Smooth muscle cell (in vitro differentiated cells): ENCODE results near the gene AIF1. TPM values are rescaled to one million over a fixed set of nuclear protein-coding genes. Genes with fewer than 3 reads are reported as not detected.

Experiments
- DNase-seq: peaks from one replicate; lab custom pipeline; 2025; ENCODE audit not compliant: unreplicated experiment; lab: John Stamatoyannopoulos, UW
- H2AFZ ChIP-seq: fragments of 200-600 bp; sonication (generic); 2 replicates; pipeline ENCODE4 v1.6.0; 2016; ENCODE audit warnings: antibody characterized with exemption, low read depth, mild to moderate bottlenecking
- H3F3A ChIP-seq: fragments of 200-600 bp; sonication (generic); 2 replicates; pipeline ENCODE4 v1.6.0; 2017; ENCODE audit warnings: antibody characterized with exemption, low read depth
- H3K27ac ChIP-seq: fragments of 200-600 bp; sonication (generic); 2 replicates; pipeline ENCODE4 v1.5.1; 2016; ENCODE audit warnings: low read depth, mild to moderate bottlenecking
- H3K27me3 ChIP-seq: fragments of 200-600 bp; sonication (generic); 2 replicates; pipeline ENCODE4 v1.6.1; 2016; ENCODE audit warnings: low read depth, mild to moderate bottlenecking
- H3K36me3 ChIP-seq: fragments of 200-600 bp; sonication (generic); 2 replicates; pipeline ENCODE4 v1.5.1; 2016; ENCODE audit warnings: low read depth
- H3K4me1 ChIP-seq: fragments of 200-600 bp; sonication (generic); 2 replicates; pipeline ENCODE4 v1.5.1; 2016; ENCODE audit warnings: low read depth
- H3K4me2 ChIP-seq: fragments of 200-600 bp; sonication (generic); 2 replicates; pipeline ENCODE4 v1.6.0; 2016; ENCODE audit warnings: mild to moderate bottlenecking
- H3K4me3 ChIP-seq: fragments of 200-600 bp; sonication (generic); 2 replicates; pipeline ENCODE4 v1.5.1; 2016; ENCODE audit warnings: mild to moderate bottlenecking
- H3K79me2 ChIP-seq: fragments of 200-600 bp; sonication (generic); 2 replicates; pipeline ENCODE4 v1.6.0; 2016; ENCODE audit warnings: low read depth, mild to moderate bottlenecking
- H3K9ac ChIP-seq: fragments of 200-600 bp; sonication (generic); 2 replicates; pipeline ENCODE4 v1.6.0; 2016; ENCODE audit warnings: low read depth
- H3K9me3 ChIP-seq: fragments of 200-600 bp; sonication (generic); replicated peaks from 2 replicates; pipeline ENCODE4 v1.5.1; 2016; ENCODE audit warnings: low read depth
- H4K20me1 ChIP-seq: fragments of 200-600 bp; sonication (generic); 2 replicates; pipeline ENCODE4 v1.6.0; 2016; ENCODE audit warnings: low read depth
- WGBS: methylation state at CpG from one replicate; pipeline ENCODE4 v1.1.7; 2016; ENCODE audit warnings: low lambda C conversion rate; 5-methylcytosine and 5-hydroxymethylcytosine counted together
- polyA plus RNA-seq: library from polyadenylated mRNA; unstranded; fragments of >200 nt; fragmentation: Nextera tagmentation; extraction: Ambion mirVana; gene quantifications from 2 replicates; pipeline ENCODE4 v1.2.1, GENCODE V29; 2016
- total RNA-seq: library from RNA; depleted of rRNA; stranded (reverse); fragments of >200 nt; gene quantifications from 2 replicates; pipeline ENCODE4 v1.2.3, GENCODE V29; 2014
- TF ChIP-seq, protein P1 (sequence below): fragments of 200-600 bp; sonication (generic); IDR thresholded peaks from 2 replicates; pipeline ENCODE4 v1.5.1; 2017; ENCODE audit warnings: borderline replicate concordance, mild to moderate bottlenecking, antibody characterized with exemption; ENCODE audit not compliant: insufficient read depth, poor library complexity, severe bottlenecking

Gene AIF1
- total and polyA plus RNA-seq, 2 experiments from 2014 or later, result not detected

DNA sequence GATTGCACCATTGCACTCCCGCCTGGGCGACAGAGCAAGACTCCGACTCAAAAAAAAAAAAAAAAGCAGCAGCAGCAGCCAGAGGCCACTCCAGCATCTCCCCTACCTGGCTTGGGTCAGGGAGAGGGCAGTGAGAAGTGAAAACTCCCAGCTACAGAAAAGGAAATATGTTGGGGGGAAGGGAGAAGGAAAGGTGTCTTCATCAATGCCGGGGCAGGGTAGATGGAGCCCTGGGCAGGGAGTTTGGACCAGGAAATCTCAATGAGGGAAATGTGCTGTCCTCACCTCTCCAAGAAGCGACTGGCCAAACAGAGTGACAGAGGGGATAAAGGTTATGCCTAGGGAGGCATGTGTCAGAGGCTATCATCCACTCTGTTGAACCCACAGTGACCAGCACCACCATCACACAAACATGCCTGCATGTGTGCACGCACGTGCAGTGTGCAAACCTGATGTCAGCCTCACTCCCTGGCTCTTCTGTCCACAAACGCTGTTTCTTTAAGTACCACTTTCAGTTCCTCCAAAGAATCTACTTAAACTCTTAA, 887 bp upstream of the AIF1 start:
- Histone ChIP-seq H3K9ac (no peak overlapping the region), H3K27ac (no peak overlapping the region), H3K4me3 (no peak overlapping the region), H3K36me3 (no peaks in the 10 kb centered on the region), H3K4me1 (no peaks in the 10 kb centered on the region), H3K4me2 (no peak overlapping the region), H3K27me3 (no peaks in the 10 kb centered on the region), H2AFZ (no peak overlapping the region), H3F3A (no peaks in the 10 kb centered on the region), H3K9me3 (no peaks in the 10 kb centered on the region), H4K20me1 (no peaks in the 10 kb centered on the region), H3K79me2 (no peaks in the 10 kb centered on the region)
- TF ChIP-seq, protein P1, sequence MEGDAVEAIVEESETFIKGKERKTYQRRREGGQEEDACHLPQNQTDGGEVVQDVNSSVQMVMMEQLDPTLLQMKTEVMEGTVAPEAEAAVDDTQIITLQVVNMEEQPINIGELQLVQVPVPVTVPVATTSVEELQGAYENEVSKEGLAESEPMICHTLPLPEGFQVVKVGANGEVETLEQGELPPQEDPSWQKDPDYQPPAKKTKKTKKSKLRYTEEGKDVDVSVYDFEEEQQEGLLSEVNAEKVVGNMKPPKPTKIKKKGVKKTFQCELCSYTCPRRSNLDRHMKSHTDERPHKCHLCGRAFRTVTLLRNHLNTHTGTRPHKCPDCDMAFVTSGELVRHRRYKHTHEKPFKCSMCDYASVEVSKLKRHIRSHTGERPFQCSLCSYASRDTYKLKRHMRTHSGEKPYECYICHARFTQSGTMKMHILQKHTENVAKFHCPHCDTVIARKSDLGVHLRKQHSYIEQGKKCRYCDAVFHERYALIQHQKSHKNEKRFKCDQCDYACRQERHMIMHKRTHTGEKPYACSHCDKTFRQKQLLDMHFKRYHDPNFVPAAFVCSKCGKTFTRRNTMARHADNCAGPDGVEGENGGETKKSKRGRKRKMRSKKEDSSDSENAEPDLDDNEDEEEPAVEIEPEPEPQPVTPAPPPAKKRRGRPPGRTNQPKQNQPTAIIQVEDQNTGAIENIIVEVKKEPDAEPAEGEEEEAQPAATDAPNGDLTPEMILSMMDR, result no peak
- DNase-seq, result no peak
- 79% methylated on average over 8 of the region's 8 CpGs for WGBS

DNA sequence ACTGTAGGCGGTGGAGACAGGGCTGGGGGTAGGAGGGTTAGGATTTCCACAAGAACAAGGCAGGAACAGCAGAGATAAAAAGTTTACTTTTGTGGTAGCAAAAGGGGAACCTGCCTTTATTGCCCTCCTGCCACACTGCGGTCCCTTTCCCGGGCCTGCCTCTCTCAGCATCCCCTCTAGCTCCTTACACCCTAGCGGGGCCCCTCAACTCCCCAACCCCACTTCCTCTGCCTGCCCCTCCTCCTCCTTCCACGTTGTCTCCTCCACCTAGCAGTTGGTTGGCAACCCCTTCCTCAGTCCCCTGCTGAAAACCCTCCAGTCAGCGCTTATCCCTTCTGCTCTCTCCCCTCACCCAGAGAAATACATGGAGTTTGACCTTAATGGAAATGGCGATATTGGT, 714 bp downstream of the AIF1 start:
- DNase-seq, result no peak
- WGBS, result 84% methylated on average over 7 of the region's 7 CpGs

DNA sequence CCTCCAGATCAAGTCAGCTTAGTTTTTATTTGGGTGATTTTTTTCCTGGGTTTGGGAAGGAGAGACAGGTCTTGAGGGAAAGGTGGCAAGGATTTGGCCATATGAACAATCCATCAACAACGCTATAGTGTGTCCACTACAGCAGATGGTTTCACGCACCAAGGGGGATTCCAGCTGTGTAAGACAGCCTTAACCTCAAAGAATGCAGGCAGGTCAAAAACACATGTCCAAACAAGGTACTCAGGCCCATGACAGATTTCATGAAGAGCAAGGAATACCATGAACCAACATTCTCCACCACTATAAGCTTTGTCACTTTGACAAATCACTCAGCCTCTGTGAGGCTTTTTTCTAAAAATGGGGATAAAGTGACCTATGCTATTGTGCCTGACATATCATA, 2.0 kb downstream of the AIF1 start:
- Histone ChIP-seq H3K9me3 (no peaks in the 10 kb centered on the region), H3K27ac (no peak overlapping the region), H3K4me3 (no peak overlapping the region), H3K4me2 (no peak overlapping the region), H3F3A (peaks cover 7% of the 10 kb centered on the region), H3K4me1 (peaks cover 5% of the 10 kb centered on the region), H4K20me1 (peaks cover 9% of the 10 kb centered on the region), H2AFZ (no peak overlapping the region), H3K9ac (no peak overlapping the region), H3K79me2 (peaks cover 14% of the 10 kb centered on the region), H3K27me3 (no peaks in the 10 kb centered on the region), H3K36me3 (no peaks in the 10 kb centered on the region)
- no peak for DNase-seq
- TF ChIP-seq, protein P1, result no peak
- WGBS, result 78% methylated on average over 2 of the region's 2 CpGs

More for the DNA sequence above, 714 bp downstream of the AIF1 start:
- no peak overlapping the region for H3K27ac ChIP-seq
- no peaks in the 10 kb centered on the region for H3F3A ChIP-seq
- H4K20me1 ChIP-seq, result no peaks in the 10 kb centered on the region
- no peaks in the 10 kb centered on the region for H3K9me3 ChIP-seq
- H2AFZ ChIP-seq, result no peak overlapping the region
- no peaks in the 10 kb centered on the region for H3K27me3 ChIP-seq
- no peak overlapping the region for H3K4me2 ChIP-seq
- no peaks in the 10 kb centered on the region for H3K4me1 ChIP-seq
- no peak overlapping the region for H3K9ac ChIP-seq
- TF ChIP-seq, protein P1, result no peak
- no peaks in the 10 kb centered on the region for H3K36me3 ChIP-seq
- H3K4me3 ChIP-seq, result no peak overlapping the region
- peaks cover 1% of the 10 kb centered on the region for H3K79me2 ChIP-seq

DNA sequence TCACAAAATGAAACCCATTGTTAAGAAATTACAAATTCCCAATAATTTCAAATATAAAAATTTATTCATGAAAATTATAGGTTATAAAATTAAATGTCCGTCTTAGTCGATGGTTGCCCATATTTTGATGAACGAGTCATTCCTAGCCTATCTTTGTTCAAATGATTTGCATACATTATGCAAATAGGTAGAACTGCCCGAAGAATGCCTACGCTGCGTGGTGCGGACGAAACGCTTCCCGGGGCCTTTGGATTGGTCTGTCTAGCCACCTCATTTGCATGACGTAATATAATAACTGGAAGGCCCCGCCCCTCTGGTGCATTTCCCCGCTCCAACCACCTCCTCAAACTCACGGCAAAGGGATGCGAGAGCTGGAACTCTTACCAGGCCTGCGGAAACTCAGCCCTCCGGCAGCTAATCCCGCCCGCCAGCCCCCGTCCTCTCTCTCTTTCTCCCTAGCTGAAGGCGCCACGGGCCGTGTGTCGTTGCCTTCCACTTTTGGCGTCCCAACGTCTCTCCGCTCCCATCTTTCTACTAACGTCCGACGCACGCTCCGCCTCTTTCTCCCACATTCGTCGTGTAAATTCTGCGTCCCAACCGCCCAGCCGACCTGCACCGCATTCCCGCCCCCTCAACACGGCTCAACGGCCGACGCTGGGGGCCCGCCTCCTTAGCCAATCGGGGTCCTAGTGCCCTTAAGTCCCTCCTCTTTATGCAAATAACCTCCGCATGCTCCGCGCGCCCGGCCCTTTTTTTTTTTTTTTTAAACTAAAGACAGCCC, 5.0 kb downstream of the AIF1 start:
- peak overlapping the region; percentile 47 for H2AFZ ChIP-seq
- peaks cover 43% of the 10 kb centered on the region for H3K79me2 ChIP-seq
- H3K9me3 ChIP-seq, result no peaks in the 10 kb centered on the region
- H3K27me3 ChIP-seq, result no peaks in the 10 kb centered on the region
- H3K9ac ChIP-seq, result peak overlapping the region; percentile 93
- H3K27ac ChIP-seq, result peak overlapping the region; percentile 98
- under 1% methylated on average over 44 of the region's 50 CpGs for WGBS
- TF ChIP-seq, protein P1, result no peak
- peaks cover 39% of the 10 kb centered on the region for H4K20me1 ChIP-seq
- peaks cover 11% of the 10 kb centered on the region for H3F3A ChIP-seq
- H3K4me1 ChIP-seq, result peaks cover 13% of the 10 kb centered on the region
- peak; percentile 97 for DNase-seq
- H3K4me2 ChIP-seq, result peak overlapping the region; percentile 85
- H3K36me3 ChIP-seq, result peaks cover 9% of the 10 kb centered on the region
- H3K4me3 ChIP-seq, result peak overlapping the region; percentile 85
